Measurements from ENCODE around the gene TMEM179B. TPM values are rescaled to one million over a fixed set of nuclear protein-coding genes. Genes with fewer than 3 reads are reported as not detected.

The TMEM179B gene

Small RNA genes within 50 kb of the gene (microRNA-seq; reads per million reads assigned to microRNA genes)
- 1.5 reads per million for gene MIR6514
- gene MIR6748, result not detected

Measured in HL-60 (cell line).